ENCODE measurements around the gene AHCTF1.
"Not testable (repeated sequence)": the region's sequence is repeated elsewhere in the genome, so short reads cannot be mapped to it uniquely, and the experiment has no call there.

The AHCTF1 gene

DNA sequence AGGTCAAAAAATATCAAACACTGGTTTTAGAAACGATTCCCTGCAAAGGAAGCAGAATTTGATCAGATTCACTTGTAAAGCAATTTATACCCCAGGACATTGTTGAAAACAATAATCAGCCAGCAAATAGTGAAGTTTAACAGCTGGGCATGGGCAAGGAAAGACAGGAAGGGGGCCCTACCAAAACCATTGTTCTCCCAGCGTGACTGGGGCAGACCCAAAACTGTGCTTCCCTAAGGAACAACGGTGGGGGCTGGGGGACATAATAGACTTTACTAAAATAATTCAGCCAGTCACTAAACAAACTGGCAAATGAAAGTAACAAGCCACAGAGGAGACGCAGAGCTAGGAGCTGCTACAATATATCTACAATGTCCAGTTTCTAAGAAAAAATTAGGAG, 100.2 kb downstream of the AHCTF1 start:
- DNase-seq: no peak

DNA sequence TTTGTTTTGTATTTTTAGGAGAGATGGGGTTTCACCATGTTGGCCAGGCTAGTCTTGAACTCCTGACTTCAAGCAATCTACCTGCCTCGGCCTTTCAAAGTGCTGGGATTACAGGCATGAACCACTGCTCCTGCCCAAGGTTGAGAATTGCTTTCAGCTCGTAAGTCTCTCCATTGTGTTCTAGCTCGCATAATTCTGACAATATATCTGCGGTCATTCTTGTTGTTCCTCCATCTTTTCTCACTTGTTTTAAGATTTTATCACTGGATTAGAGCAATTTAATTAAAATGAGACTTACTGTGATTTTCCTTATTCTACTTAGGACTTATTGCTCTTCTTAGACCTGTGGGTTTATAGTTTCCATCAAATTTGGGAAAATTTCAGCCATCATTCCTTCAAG, 102.9 kb downstream of the AHCTF1 start:
- DNase-seq: no peak

DNA sequence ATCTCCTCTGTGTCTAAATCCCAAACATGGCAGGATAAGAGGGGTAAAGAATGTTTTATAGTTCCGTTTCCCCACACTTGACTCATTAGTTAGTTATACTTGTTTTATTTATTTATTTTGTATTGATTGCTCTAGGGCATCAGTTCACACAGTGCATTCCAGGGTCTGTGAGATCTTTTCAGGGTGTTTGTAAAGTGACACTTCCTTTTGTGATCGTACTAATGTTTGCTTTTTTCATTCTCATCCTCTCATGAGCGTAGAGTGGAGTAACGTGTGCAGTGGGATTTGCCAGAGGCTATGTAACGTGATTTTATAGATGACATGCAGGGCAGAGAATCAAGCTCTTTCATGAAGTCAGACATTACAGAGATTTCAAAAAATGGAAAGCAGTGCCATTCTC, 104.4 kb downstream of the AHCTF1 start:
- DNase-seq: no peak

DNA sequence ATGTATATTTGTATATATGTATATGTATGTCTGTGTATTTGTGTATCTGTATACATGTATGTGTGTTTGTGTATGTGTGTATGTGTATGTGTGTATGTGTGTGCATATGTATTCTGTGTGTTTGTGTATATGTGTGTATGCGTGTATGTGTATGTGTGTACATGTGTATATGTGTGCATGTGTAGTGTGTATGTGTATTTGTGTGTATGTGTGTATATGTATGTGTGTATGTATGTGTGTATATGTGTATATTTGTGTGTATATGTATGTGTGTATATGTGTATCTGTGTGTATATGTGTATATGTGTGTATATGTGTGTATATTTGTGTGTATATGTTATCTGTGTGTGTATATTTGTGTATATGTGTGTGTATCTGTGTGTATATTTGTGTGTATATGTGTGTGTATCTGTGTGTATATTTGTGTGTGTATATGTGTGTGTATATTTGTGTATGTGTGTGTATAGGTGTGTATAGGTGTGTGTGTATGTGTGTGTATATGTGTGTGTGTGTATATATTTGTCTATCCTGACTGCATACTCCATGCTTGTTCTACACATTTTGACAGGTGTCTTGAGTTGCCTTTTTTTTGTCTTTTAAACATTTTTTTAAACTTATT, 106.1 kb downstream of the AHCTF1 start:
- DNase-seq: no peak

DNA sequence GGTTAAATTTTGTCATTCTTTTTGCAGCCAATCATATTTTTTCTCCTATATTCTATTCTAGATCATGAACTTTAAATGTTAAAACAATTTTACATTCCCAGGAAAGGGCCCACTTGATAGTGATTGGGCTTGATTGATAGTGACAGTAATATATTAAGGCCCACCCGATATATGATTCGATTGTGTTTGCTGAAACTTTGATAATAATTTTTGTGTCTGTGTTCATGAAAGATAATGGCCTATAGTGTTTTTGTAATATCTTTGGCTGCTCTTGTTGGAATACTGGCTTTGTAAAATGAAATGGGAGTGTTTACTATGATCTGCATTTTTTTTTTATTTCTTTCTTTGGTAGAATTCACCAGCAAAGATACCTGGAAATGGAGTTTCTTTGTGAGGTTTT, 107.2 kb downstream of the AHCTF1 start:
- no peak for DNase-seq

DNA sequence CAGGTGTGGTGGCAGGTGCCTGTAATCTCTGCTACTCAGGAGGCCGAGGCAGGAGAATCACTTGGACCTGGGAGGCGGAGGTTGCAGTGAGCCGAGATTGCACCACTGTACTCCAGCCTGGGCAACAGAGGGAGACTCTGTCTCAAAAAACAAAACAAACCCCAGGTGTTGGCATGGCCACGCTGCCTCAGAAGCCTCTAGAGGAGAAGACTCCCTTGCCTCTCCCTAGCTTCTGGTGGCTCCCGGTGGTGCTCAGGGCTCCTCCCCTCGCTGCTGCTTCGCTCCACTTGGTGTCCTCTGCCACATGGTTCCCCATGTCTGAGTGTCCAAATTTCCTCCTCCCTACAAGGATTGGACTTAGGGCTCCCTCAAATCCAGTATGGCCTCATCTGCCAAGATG, 109.6 kb downstream of the AHCTF1 start:
- DNase-seq: not testable (repeated sequence)

DNA sequence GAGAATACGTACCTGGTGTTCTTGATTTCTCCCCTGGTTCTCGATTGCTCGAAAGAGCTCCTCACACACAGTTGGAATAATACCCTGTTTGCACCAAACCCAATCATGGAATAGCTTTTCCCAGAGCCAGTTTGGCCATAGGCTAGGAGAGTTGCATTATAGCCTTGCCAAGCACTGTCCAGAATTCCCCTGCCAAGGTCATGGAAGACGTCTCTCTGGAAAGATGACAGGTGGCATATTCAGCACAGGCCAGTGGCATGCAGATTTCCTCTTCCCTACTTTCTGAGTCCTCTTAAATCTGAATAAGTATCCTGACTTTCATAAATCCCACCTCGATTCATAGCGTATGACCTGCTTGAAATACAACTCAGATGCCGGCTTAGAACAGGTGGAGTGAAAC, 111.1 kb downstream of the AHCTF1 start:
- no peak for DNase-seq

DNA sequence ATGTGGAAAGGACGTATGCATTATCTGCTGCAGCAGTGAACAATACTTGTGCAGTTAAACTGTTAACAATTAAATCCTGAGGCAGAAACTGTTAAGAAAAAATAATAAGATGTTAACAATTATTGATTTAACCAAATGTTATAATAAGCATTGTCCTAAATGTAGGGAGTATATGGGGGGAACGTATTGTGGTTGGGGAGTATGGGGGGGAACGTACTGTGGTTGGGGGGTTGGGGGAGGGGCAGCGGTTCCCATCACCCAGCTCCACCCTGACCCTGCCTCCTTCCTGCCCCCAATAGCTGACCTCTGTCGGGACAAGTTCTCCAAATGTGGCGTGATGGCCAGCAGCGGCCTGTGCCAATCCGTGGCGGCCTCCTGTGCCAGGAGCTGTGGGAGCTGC, 114.0 kb downstream of the AHCTF1 start:
- DNase-seq: not testable (repeated sequence)

DNA sequence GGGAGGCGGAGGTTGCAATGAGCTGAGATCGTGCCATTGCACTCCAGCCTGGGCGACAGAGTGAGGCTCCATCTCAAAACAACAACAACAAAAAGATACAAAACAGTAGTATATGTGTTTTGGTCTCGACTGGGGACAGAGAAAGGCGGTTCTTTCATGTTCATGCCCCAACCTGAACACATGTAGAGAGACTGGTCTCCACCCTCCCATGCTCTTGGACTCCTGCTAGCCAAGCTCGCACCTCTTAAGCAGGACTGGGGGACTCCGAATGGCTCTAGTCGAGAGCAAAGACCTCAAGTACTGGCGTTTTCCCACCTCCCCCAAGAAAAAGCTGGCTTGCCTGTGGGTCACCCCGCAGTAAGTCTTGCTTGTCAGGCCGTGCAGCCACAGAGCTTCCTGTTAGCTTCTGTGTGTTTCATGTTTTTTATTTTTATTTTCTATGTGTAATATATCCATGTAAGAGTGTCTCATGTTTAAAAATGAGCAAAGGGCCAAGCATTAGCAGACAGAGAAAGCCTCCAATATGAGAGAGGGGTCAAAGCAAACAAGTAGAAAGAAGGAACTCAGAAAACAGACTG, 116.0 kb downstream of the AHCTF1 start:
- no peak for DNase-seq

DNA sequence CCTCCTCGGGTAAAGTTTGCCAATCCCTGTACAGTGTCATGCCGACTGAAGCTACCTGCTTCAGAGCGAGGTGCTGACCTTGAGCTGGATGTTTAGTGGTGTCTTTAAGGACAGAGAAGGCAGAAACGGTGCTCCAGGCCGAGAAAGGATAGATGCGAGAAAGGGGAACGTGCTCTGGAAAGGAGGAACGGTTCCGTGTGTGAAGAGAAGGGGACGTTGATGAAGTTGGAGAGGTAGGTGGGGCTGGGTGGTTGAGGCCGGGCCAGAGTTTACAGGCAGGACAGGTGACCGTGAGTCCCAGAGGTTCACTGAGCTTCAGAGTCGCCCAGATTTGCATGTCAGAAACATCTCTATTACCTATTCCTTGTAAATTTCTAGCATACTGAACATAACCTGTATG, 116.9 kb downstream of the AHCTF1 start:
- DNase-seq: no peak

DNA sequence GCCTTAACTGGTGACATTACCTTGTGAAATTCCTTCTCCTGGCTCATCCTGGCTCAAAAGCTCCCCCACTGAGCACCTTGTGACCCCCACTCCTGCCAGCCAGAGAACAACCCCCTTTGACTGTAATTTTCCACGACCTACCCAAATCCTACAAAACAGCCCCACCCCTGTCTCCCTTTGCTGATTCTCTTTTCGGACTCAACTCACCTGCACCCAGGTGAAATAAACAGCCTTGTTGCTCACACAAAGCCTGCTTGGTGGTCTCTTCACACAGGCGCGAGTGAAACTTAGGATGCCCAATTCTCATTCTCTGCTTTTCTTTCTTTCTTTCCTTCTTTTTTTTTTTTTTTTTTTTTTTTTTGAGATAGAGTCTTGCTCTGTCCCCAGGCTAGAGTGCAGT, 118.4 kb downstream of the AHCTF1 start:
- DNase-seq: not testable (repeated sequence)

DNA sequence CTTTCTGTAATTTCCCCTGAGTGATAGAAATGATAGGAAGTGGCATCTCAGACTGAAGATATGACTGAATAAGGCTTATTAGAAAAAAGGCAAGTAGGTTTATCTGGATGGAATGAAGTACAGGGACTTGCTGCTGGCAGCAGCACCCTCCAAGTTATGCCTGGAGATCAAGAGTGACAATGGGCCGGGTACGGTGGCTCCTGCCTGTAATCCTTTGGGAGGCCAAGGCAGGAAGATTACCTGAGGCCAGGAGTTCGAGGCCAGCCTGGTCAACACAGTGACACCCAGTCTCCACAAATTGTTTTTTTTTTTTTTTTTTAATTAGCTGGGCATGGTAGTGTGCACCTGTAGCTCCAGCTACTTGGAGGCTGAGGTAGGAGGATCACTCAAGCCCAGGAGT, 119.8 kb downstream of the AHCTF1 start:
- DNase-seq: no peak

DNA sequence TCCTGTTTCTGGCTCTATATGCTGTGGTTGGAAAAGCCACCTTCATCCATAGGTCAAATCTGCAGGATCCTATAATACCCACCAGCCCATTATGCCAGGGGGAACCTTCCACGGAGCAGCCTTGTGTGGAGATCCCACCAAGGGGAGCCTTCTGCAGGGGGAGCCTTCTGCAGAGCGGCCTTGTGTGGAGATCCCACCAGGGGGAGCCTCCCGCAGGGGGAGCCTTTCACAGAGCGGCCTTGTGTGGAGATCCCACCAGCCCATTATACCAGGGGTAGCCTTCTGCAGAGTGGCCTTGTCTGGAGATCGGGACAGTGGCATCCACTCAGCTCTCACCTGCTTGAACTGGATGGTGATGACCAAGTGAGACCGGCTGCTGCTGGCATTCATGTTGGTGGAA, 122.3 kb downstream of the AHCTF1 start:
- DNase-seq: no peak

DNA sequence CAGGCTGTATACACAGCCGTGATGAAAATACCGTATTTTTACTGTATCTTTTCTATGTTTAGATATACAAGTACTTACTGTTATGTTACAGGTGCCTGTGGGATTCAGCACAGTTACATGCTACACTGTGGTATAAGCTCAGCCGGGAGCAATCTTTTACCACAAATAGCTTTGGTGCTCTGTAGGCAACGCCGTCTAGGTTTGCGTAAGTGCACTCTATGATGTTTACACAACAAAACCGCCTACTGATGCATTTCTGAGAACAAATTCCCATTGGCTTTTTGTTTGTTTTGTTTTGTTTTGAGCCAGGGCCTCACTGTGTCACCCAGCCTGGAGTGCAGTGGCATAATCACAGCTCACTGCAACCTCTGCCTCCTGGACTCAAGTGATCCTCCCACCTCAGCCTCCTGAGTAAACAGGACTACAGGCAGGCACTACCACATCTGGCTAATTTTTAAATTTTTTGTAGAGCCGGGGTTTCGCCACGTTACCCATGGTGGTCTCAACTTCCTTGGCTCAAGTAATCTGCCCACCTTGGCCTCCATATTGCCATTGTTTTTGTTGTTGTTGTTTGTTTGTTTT, 126.5 kb downstream of the AHCTF1 start:
- DNase-seq: no peak

DNA sequence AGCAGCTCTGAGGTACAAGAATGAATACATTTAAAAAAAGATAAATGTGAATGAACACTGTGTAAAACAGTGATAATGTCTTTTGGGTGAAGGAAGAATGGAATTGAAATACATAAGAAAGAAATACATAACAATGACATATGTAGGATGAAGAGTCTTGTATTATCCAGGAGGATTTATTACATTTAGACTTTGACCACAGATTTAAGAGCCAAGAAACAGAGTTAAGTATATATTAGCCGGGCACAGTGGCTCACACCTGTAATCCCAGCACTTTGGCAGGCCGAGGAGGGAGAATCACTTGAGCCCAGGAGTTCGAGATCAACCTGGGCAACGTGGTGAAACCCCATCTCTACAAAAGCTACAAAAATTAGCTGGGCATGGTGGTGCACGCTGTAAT, 127.9 kb downstream of the AHCTF1 start:
- no peak for DNase-seq

DNA sequence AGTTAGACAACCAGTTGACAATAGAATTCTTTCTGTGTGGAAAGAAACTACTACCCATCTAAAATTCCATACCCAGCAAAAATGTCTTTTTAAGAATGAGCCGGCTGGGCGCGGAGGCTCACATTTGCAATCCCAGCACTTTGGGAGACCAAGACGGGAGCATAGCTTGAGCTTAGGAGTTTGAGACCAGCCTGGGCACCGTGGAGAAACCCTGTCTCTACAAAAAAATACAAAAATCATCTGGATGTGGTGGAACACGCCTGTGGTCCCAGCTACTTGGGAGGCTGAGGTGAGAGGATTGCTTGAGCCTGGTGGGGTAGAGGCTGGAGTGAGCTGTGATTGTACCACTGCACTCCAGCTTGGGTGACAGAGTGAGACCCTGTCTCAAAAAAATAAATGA, 128.4 kb downstream of the AHCTF1 start:
- DNase-seq: no peak

DNA sequence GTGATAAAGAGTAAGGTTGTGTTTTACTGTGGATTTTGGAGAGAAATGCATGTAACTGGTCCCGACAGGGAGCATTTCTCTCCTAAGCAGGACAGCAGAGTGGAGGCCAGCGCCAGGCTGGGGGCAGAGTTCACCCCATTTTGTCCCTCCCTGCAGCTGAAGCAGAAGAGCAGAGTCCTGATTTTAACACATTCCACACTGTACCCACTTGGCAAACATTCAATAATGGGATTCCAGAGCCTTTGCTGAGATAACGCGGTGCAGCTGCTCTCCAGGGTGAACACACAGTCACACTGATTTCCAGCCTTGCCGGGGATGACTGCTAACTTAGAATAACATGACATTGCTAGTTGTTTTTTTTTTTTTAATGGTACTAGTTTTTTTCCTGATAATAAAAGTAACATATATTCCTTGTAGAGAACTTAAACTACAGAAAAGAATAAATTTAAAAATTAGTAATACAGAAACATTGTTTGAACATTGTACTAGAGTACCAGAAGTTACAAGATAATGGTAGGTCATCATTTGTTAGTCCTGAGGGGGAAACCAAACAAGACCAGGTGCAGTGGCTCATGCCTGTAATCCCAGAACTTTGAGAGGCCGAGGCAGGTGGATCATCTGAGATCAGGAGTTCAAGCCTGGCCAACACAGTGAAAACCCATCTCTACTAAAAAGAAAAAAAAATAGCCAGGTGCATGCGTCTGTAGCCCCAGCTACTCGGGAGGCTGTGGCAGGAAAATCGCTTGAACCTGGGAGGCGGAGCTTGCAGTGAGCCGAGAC, 130.3 kb downstream of the AHCTF1 start:
- no peak for DNase-seq

DNA sequence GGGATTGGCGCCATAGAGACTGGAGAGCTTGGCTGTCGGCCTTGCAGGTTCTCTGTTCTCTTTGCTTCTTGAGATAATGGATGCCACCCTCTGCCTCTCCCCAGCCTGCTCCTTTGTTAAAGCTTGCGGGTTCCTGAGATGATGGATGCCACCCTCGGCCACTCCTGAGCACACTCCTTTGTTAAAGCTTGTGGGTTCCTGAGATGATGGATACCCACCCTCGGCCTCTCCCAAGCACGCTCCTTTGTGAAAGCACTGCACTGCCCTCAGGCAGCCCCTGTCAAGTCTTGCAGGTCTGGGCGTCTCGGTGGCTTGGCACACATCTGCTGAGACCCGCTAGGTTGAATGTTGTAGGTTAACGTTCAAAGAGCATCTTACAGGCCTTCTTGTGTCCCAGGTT, 131.0 kb downstream of the AHCTF1 start:
- no peak for DNase-seq

DNA sequence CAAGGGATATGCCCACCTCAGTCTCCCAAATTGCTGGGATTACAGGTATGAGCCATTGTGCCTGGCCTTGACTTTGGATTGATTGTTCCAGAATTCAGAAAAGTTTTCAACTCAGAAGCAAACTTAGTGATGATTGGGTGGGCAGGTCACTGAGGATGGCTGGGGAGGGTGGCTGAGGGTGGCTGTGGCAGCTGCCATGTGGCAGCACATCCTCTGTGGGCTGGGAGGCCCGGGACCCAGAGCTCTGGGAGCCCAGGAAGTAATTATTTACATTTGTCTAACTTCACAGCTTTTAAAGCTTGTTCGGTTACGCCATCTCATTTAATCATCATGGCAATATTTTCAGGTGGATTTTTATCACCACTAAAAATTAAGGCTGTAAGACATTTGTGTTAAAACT, 131.4 kb downstream of the AHCTF1 start:
- no peak for DNase-seq

DNA sequence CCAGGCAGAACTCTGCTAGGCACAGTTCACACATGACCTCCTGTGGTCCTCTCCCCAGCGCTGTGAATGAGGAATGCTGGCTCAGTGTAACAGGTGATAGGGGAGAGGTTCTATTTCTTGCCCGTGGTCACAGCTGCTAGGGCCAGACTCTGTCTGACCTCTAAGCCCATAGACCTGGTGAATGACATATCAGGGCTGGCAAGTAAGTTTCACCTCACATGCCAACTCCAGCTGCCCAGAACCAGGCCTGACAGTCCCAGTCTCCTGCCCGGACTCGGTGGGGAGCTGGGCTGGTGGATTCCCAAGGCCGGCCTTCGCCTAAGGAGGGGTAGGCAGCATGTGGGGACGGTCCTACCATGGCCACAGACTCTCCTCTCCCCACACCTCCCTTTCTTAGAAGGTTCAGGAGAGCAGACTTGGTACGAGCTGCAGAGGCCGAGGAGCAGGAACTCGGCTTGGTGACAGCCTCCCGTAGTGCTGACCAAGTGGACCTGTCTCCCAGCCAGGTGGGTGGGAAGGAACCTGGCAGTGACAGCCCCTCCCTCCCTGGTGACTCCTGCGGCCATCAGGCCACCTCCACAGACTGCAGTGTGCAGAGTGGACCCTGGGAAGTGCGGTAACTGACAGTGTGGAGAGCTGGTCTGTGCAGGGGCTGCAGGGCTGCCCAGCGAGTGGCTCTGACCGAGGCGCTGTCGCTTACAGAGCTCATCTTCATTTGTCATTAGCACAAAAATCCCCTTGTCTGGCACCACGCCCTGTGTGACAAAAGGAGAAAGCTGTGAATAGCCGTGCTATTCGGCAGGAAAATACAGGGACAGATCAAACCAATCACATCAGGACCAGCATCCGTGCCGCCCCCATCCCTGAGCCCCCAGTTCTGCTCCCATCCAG, 132.9 kb downstream of the AHCTF1 start:
- DNase-seq: no peak

DNA sequence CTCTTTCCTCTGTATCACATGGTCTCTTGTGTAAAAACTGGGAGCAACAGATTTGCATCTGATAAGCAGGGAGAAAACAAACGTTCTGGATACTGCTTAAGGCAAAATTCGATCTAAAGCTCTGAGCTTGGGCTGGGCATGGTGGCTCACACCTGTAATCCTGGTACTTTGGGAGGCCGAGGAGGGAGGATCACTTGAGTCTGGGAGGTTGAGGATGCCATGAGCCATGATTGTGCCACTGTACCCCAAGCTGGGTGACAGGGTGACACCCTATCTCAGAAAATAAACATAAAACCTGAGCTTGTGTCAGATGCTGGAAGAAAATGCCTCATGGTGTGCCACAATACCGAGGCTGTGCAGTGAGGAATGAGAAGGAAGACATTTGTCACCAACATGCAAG, 133.6 kb downstream of the AHCTF1 start:
- DNase-seq: no peak

DNA sequence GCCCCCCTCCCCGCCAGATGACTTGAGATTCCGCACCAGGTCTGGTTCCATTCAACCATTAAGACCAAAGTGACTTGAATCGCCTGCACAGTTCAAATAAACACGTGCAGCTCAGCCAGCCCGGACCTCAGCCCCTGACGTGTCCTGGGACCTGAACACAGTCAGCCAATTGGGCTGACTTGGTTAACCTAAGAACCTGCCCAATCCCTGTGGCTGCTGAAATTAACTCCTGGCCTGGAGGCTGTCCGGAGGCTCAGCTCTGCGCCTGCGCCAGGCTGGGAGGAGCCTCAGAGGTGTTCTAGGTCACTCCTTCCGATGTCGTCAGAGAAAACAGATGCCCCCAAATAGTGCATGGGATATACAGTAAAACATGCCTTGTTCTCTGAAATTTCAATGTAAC, 134.2 kb downstream of the AHCTF1 start:
- no peak for DNase-seq

DNA sequence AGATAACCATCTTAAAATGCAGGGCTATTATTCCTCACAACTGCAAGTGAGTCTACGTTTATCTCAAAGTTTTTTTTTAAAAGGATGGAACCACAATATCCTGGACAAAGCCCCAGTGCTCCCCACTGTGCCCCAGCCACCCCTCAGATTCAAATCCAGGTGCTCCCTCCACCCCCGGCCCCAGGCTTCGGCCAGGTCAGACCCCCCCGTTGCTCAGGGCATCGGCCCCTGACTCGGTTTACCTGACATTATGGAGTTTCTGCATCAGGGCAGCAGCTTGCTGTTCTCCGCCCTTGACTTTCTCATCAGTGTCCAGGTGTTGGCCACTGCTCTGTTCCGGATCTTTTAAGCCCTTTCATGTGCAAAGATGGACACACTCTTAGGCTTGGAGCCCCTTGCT, 134.6 kb downstream of the AHCTF1 start:
- no peak for DNase-seq
